Kidney epithelial cell (primary cell): ENCODE measurements around the gene VSIR. TPM values are rescaled to one million over a fixed set of nuclear protein-coding genes. Genes with fewer than 3 reads are reported as not detected.

ENCODE experiments used
- DNase-seq: peaks from one replicate; pipeline ENCODE4 v3.0.0-alpha.2; 2010; ENCODE audit warnings: low read depth
- H3K27me3 ChIP-seq: 2 replicates; pipeline ENCODE4 v1.6.0; 2011; ENCODE audit warnings: low read length; ENCODE audit not compliant: control insufficient read depth, insufficient read depth
- H3K36me3 ChIP-seq: 2 replicates; pipeline ENCODE4 v1.5.1; 2011; ENCODE audit warnings: low read length; ENCODE audit not compliant: control insufficient read depth, insufficient read depth
- H3K4me3 ChIP-seq: 2 replicates; pipeline ENCODE4 v1.5.1; 2011; ENCODE audit warnings: low read depth, mild to moderate bottlenecking, control low read depth, low read length
- total RNA-seq: library from RNA; depleted of rRNA; stranded (reverse); fragments of >200 nt; gene quantifications from 2 replicates; pipeline ENCODE4 v1.2.3, GENCODE V29; 2015
- TF ChIP-seq, protein P1 (sequence below): IDR thresholded peaks from 2 replicates; pipeline ENCODE4 v1.5.1; 2011; ENCODE audit warnings: mild to moderate bottlenecking, moderate library complexity, low read length, control low read depth, inconsistent platforms; ENCODE audit not compliant: insufficient read depth, poor library complexity, severe bottlenecking

The VSIR gene
- total RNA-seq, 1 donor from 2014 or later, result 1.1 TPM

DNA sequence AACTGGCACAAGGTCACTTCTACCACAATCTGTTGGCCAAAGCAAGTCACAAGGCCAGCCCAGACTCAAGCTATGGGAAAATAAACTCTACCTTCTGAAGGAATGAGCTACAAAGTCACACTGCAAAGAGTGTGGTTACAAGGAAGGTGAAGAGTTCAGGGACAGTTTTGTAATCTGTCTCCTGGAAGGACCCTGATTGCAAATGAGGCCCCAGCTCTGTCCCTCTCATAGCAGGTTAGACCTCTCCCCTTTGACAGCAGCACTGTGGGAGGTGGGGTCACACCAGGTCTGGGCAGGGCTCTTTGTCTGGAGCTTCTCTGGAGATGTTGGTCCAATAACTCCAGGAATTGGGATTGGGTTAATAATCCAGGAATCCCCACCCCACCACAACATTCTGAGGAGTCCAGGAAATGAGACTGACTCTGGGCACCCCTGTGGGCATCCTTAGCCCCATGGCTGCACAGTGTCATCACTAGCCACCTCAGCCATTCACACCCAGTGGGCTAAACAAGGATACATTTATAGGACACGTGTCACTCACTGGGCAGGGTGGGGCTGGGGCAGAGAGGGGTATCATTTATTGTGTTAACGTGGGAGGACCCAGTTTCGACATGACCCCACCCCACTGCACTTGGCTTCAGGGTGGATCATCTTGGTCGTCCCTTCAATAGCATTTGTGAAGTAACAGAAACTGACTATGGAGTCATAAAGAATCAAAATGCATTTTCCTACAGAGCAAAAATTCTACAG lies 30.1 kb downstream of the VSIR start:
- H3K27me3 ChIP-seq, result no peaks in the 10 kb centered on the region
- H3K4me3 ChIP-seq, result no peak overlapping the region

DNA sequence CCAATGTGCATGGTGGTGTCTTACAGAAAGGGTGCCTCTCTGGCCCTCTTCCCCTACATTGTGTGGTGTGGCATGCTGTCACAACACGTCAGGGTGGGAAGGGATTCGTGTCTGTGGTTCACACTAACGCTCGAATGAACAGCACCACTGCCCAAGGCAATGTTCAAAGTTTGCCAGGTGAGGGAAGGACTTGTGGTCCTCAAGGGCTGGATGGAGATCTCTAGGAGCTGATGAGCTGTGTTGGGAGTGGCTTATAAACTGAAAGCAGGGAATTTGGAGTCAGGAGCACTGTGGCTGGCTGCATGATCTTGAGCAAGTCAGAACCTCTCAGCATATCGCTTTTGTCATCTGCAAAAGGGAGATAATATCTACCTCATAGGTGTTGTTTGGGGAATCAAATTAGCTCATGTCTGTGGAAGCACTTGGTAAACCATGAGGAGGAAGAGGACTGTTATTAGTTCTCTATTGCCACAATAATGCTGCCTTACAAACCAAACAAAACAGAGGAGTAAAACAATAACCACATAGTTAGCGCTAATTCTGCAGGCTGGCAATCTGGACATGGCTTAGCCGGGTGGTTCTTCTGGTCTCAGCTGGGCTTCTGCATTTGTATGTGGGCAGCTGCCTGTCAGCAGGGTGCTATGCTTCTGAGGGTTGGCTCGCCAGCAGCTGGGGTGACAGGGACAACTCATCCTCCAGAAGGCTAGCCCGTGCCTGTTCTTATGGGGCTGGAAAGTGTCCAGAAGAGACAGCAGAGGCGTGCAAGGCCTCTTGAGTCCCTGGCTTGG lies 30.8 kb downstream of the VSIR start:
- no peak for DNase-seq
- no peaks in the 10 kb centered on the region for H3K27me3 ChIP-seq
- TF ChIP-seq, protein P1, sequence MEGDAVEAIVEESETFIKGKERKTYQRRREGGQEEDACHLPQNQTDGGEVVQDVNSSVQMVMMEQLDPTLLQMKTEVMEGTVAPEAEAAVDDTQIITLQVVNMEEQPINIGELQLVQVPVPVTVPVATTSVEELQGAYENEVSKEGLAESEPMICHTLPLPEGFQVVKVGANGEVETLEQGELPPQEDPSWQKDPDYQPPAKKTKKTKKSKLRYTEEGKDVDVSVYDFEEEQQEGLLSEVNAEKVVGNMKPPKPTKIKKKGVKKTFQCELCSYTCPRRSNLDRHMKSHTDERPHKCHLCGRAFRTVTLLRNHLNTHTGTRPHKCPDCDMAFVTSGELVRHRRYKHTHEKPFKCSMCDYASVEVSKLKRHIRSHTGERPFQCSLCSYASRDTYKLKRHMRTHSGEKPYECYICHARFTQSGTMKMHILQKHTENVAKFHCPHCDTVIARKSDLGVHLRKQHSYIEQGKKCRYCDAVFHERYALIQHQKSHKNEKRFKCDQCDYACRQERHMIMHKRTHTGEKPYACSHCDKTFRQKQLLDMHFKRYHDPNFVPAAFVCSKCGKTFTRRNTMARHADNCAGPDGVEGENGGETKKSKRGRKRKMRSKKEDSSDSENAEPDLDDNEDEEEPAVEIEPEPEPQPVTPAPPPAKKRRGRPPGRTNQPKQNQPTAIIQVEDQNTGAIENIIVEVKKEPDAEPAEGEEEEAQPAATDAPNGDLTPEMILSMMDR, result no peak

More for the DNA sequence above, 30.1 kb downstream of the VSIR start:
- TF ChIP-seq, protein P1, result no peak
- H3K36me3 ChIP-seq, result no peaks in the 10 kb centered on the region
- no peak for DNase-seq

DNA sequence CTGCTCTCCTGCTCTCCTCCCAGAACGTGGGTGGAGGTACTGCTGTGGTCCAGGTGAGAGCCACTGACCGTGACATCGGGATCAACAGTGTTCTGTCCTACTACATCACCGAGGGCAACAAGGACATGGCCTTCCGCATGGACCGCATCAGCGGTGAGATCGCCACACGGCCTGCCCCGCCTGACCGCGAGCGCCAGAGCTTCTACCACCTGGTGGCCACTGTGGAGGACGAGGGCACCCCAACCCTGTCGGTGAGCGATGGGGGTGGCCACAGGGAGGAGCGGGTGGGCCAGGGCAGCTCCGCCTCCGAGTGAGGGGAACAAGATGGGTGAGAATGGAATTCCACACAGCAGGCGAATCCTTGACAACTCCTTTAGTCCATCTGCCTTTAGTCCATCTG lies 31.6 kb downstream of the VSIR start:
- H3K36me3 ChIP-seq, result no peaks in the 10 kb centered on the region
- TF ChIP-seq, protein P1, result no peak
- no peak overlapping the region for H3K4me3 ChIP-seq
- no peaks in the 10 kb centered on the region for H3K27me3 ChIP-seq
- no peak for DNase-seq

More for the DNA sequence above, 30.8 kb downstream of the VSIR start:
- Histone ChIP-seq H3K4me3 (no peak overlapping the region), H3K36me3 (no peaks in the 10 kb centered on the region)

DNA sequence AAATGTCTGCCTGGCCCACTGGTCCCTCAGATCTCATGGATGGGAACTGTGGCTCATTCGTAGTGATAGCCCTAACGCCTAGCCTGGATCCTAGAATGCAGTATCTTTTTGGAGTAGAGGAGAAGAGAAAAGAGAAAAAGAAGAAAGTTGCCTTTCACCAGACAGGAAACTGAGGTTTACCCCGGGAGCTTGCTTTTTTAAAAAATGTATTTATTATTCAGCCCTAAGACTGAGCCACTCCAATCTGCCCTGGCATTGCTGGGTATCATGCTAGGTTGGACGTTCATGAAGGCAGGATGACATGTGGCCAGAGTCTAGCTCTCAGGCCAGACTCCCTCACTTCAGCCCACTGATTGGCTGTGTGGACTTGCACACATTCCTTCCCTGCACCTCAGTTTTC lies 32.3 kb downstream of the VSIR start:
- DNase-seq, result no peak
- Histone ChIP-seq H3K4me3 (no peak overlapping the region), H3K27me3 (no peaks in the 10 kb centered on the region), H3K36me3 (no peaks in the 10 kb centered on the region)
- TF ChIP-seq, protein P1, result no peak

DNA sequence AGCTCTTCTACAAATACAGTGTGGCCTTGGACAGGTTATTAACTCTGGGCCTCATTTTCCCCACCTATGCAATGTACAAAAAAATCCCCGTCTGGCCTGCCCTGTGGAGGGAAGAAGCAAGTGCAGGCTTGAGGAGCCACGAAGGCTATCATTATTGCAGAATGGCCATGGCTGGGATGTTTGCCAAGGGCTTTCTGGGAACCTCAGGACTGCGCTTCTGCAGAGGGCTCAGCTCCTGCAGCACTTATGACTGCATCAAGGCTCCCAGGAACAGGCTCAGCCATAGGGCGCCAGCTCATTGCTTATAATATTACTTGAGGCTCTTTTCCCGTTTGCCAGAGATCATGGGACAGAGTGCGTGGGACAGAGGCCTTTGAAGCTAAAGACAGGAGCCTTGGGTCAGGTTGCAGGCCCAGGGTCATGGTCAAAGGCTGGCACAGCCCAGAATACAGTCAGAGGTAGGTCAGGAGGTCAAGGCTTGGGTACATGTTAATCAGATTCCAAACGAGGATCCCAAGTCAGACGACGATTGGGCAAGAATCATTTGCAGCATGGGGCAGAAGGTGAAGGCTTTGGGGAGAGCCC lies 33.2 kb downstream of the VSIR start:
- H3K27me3 ChIP-seq, result no peaks in the 10 kb centered on the region
- TF ChIP-seq, protein P1, result no peak
- no peaks in the 10 kb centered on the region for H3K36me3 ChIP-seq
- no peak for DNase-seq
- no peak overlapping the region for H3K4me3 ChIP-seq
